GM12878 (cell line): Measurements from ENCODE around the gene MCF2L2. TPM values are rescaled to one million over a fixed set of nuclear protein-coding genes. Genes with fewer than 3 reads are reported as not detected.

ENCODE experiments used
- ATAC-seq: fragments of 200-7000 bp; cut with Tn5 transposase; 3 replicates; pipeline ENCODE4 v1.9.1; 2020; ENCODE audit warnings: mild to moderate bottlenecking, moderate library complexity
- BruUV-seq: library from RNA; stranded (reverse); fragments of 400-500 nt; replicated peaks from 2 replicates; lab custom pipeline; 2021; lab: Mats Ljungman, UMichigan
- CTCF ChIA-PET: fragments of 300-600 bp; sonication (Branson Sonifier 250); formaldehyde crosslinking; extraction: SDS; loops from one replicate; lab custom pipeline; 2021; ENCODE audit warnings: inconsistent platforms; lab: Yijun Ruan, JAX
- POLR2A ChIA-PET: fragments of 350-600 bp; formaldehyde crosslinking; extraction: SDS; loops from one replicate; lab custom pipeline; 2021; ENCODE audit warnings: inconsistent platforms; lab: Charles Lee
- RAD21 ChIA-PET: fragments of 300-600 bp; sonication (Branson Sonifier 250); formaldehyde crosslinking; loops from one replicate; lab custom pipeline; 2023; ENCODE audit warnings: antibody characterized with exemption; ENCODE audit not compliant: unreplicated experiment; lab: Charles Lee
- SMC1A ChIA-PET: fragments of 300-600 bp; sonication (Branson Sonifier 250); formaldehyde crosslinking; loops from one replicate; lab custom pipeline; 2023; ENCODE audit not compliant: unreplicated experiment, uncharacterized antibody; lab: Charles Lee
- DNase-seq: peaks from one replicate; pipeline ENCODE4 v3.0.0-alpha.2; 2011; ENCODE audit warnings: low read depth, low spot score
- FAIRE-seq: peaks from 3 replicates; lab custom pipeline; 2011; peaks lifted over from hg19 to GRCh38; lab: Jason Lieb, UNC
- H2AFZ ChIP-seq: 2 replicates; pipeline ENCODE4 v1.6.0; 2011; ENCODE audit warnings: low read depth, low read length, control low read depth; ENCODE audit not compliant: control insufficient read depth
- H3K27ac ChIP-seq: 2 replicates; pipeline ENCODE4 v1.5.1; 2011; ENCODE audit warnings: control low read depth; ENCODE audit not compliant: control insufficient read depth, insufficient read depth
- H3K27me3 ChIP-seq, 2 experiments: replicated peaks in 1 of 2; 2 replicates each; pipeline versions ENCODE4 v1.6.0 to v1.6.1; 2011; ENCODE audit warnings: low read length in 1 of 2; ENCODE audit not compliant: control insufficient read depth in 2 of 2, insufficient read depth in 2 of 2
- H3K36me3 ChIP-seq, 2 experiments: 2 replicates each; pipeline ENCODE4 v1.5.1; 2011; ENCODE audit warnings: low read length in 1 of 2; ENCODE audit not compliant: control insufficient read depth in 2 of 2, insufficient read depth in 2 of 2
- H3K4me1 ChIP-seq: 2 replicates; pipeline ENCODE4 v1.6.1; 2011; ENCODE audit warnings: mild to moderate bottlenecking, low read length, moderate library complexity, mixed read lengths; ENCODE audit not compliant: control insufficient read depth, insufficient read depth
- H3K4me2 ChIP-seq: 2 replicates; pipeline ENCODE4 v1.6.0; 2011; ENCODE audit warnings: control low read depth; ENCODE audit not compliant: control insufficient read depth, insufficient read depth
- H3K4me3 ChIP-seq: fragments of 200-600 bp; sonication (generic); 2 replicates; pipeline ENCODE4 v1.5.1; 2016
- H3K79me2 ChIP-seq: 2 replicates; pipeline ENCODE4 v1.6.0; 2011; ENCODE audit warnings: low read length; ENCODE audit not compliant: control insufficient read depth, insufficient read depth
- H3K9ac ChIP-seq: 2 replicates; pipeline ENCODE4 v1.8.0; 2011; ENCODE audit warnings: low read length, control low read depth, mixed read lengths; ENCODE audit not compliant: control insufficient read depth, insufficient read depth
- H3K9me3 ChIP-seq: replicated peaks from 3 replicates; pipeline ENCODE4 v1.5.1; 2011; ENCODE audit warnings: mild to moderate bottlenecking, low read length; ENCODE audit not compliant: control insufficient read depth, insufficient read depth
- H4K20me1 ChIP-seq: 2 replicates; pipeline ENCODE4 v1.6.0; 2011; ENCODE audit not compliant: control insufficient read depth, insufficient read depth
- BCL11A ChIP-seq: IDR thresholded peaks from 2 replicates; pipeline ENCODE4 v1.6.1; 2011; ENCODE audit warnings: low read depth, low read length
- BMI1 ChIP-seq: fragments of 450-650 bp; IDR thresholded peaks from 2 replicates; pipeline ENCODE4 v1.6.1; 2016; ENCODE audit warnings: mild to moderate bottlenecking, moderate library complexity, borderline replicate concordance
- JUND ChIP-seq: IDR thresholded peaks from 2 replicates; pipeline ENCODE4 v1.6.1; 2012; ENCODE audit warnings: low read depth, mild to moderate bottlenecking, low read length, improper control_type of control experiment, moderate library complexity
- MTA2 ChIP-seq: fragments of 450-650 bp; IDR thresholded peaks from 2 replicates; pipeline ENCODE4 v1.6.1; 2016; ENCODE audit warnings: low read depth, mild to moderate bottlenecking, moderate library complexity
- POLR2AphosphoS5 ChIP-seq: IDR thresholded peaks from 2 replicates; pipeline ENCODE4 v1.6.1; 2011; ENCODE audit warnings: mild to moderate bottlenecking, low read length, inconsistent platforms
- POU2F2 ChIP-seq: IDR thresholded peaks from 3 replicates; pipeline ENCODE4 v1.6.1; 2011; ENCODE audit warnings: low read depth, mild to moderate bottlenecking, low read length, borderline replicate concordance
- RCOR1 ChIP-seq: conservative IDR thresholded peaks from 2 replicates; pipeline ENCODE4 v1.6.1; 2012; ENCODE audit warnings: low read depth, low read length, improper control_type of control experiment
- SREBF1 ChIP-seq: IDR thresholded peaks from 2 replicates; pipeline ENCODE4 v1.6.1; 2012; ENCODE audit warnings: mild to moderate bottlenecking, low read length
- ZBTB33 ChIP-seq: fragments of 450-650 bp; IDR thresholded peaks from 2 replicates; pipeline ENCODE4 v1.6.1; 2017; ENCODE audit warnings: mild to moderate bottlenecking
- WGBS: methylation state at CpG from one replicate; pipeline ENCODE4 v1.1.6; 2016; ENCODE audit warnings: low lambda C conversion rate; ENCODE audit not compliant: insufficient replicate concordance, insufficient coverage; ENCODE audit errors: missing lambda C conversion rate; 5-methylcytosine and 5-hydroxymethylcytosine counted together
- in situ Hi-C: fragments of 300-500 bp; cut with MboI; formaldehyde crosslinking; loops from 9 replicates; pipeline ENCODE4 v1.14.3; 2018; ENCODE audit warnings: mixed read lengths
- intact Hi-C: fragments of 100-400 bp; cut with micrococcal nuclease; formaldehyde crosslinking; loops from one replicate; pipeline ENCODE4 v1.14.2; 2022; ENCODE audit not compliant: unreplicated experiment
- polyA plus RNA-seq, 11 experiments: library from polyadenylated mRNA; depleted of rRNA in 4 of 11; unstranded in 6 of 11; stranded (reverse) in 5 of 11; fragments of >200 nt; fragmentation: Nextera tagmentation in 4 of 11; fragmentation: Illumina TruSeq in 1 of 11; extraction: Ambion mirVana in 4 of 11; extraction: Trizol in 1 of 11; gene quantifications; 1 replicate in 1 of 11; 2 replicates in 10 of 11; pipeline versions ENCODE4 v1.2.1 to v1.2.3, GENCODE V29; 2011 to 2016; ENCODE audit warnings: inconsistent platforms in 2 of 11, missing spikeins in 2 of 11, low read depth in 1 of 11
- total RNA-seq, 4 experiments: library from RNA; depleted of rRNA in 3 of 4; stranded (reverse); fragments of >200 nt in 3 of 4; fragmentation: Illumina TruSeq in 1 of 4; extraction: Trizol in 1 of 4; gene quantifications; 2 replicates each; pipeline versions ENCODE4 v1.2.1 to v1.2.3, GENCODE V29; 2013 to 2021

Gene MCF2L2
- total and polyA plus RNA-seq, 10 of the 15 experiments (the other 5 are each of a cell fraction or from before 2014, with no cell fraction given) = 0.37 to 2.8 (median 1.4) TPM

GRCh38 chr3:183275937-183276336 lies 152.5 kb downstream of the MCF2L2 start:
- BruUV-seq = no TSS peak
- in situ Hi-C loops = no loop called here
- DNase-seq (no peak), ATAC-seq (no peak), FAIRE-seq (no peak)
- H3K27ac ChIP-seq = no peak overlapping the region
- intact Hi-C loops = no loop called here
- no peaks in the 10 kb centered on the region for H3K9me3 ChIP-seq
- H4K20me1 ChIP-seq = no peaks in the 10 kb centered on the region
- WGBS = 70% methylated on average over 3 of the region's 3 CpGs
- no peaks in the 10 kb centered on the region for H3K4me1 ChIP-seq
- RAD21 ChIA-PET = interaction anchor here (1.1 to 1.9 kb wide), 2 partner anchors 9 to 106 kb away, joined by 8 to 10 read pairs; no protein-coding TSS in a partner anchor
- POLR2A ChIA-PET = interaction anchor here (2.6 kb wide), 1 partner anchor 9 kb away, joined by 10 read pairs; no protein-coding TSS in a partner anchor
- no peaks in the 10 kb centered on the region for H3K36me3 ChIP-seq
- no peak overlapping the region for H3K4me3 ChIP-seq
- CTCF ChIA-PET = interaction anchor here (2.8 kb wide), 1 partner anchor 10 kb away, joined by 13 read pairs; no protein-coding TSS in a partner anchor
- no peak overlapping the region for H2AFZ ChIP-seq
- TF ChIP-seq POLR2AphosphoS5 (no peak), POU2F2 (no peak), BMI1 (no peak), JUND (no peak), SREBF1 (no peak), BCL11A (no peak), ZBTB33 (no peak), RCOR1 (no peak), MTA2 (no peak)
- H3K9ac ChIP-seq = no peak overlapping the region
- no peaks in the 10 kb centered on the region for H3K79me2 ChIP-seq
- no peak overlapping the region for H3K4me2 ChIP-seq
- SMC1A ChIA-PET = interaction anchor here (0.5 to 3.2 kb wide), 5 partner anchors 9 to 106 kb away, joined by 3 to 15 read pairs (median 4); no protein-coding TSS in a partner anchor
- H3K27me3 ChIP-seq = no peaks in the 10 kb centered on the region
